ENCODE results near the gene LIG3.
"Not testable (repeated sequence)": the region's sequence is repeated elsewhere in the genome, so short reads cannot be mapped to it uniquely, and the experiment has no call there.

LIG3 gene

GRCh38 chr17:35045458-35045979, 65.2 kb downstream of the LIG3 start:
- not testable (repeated sequence) for DNase-seq

GRCh38 chr17:35046245-35046644, 65.9 kb downstream of the LIG3 start:
- DNase-seq, result no peak

GRCh38 chr17:35046740-35047283, 66.5 kb downstream of the LIG3 start:
- peak; percentile 13 to 86 (median 40) for DNase-seq

DNA sequence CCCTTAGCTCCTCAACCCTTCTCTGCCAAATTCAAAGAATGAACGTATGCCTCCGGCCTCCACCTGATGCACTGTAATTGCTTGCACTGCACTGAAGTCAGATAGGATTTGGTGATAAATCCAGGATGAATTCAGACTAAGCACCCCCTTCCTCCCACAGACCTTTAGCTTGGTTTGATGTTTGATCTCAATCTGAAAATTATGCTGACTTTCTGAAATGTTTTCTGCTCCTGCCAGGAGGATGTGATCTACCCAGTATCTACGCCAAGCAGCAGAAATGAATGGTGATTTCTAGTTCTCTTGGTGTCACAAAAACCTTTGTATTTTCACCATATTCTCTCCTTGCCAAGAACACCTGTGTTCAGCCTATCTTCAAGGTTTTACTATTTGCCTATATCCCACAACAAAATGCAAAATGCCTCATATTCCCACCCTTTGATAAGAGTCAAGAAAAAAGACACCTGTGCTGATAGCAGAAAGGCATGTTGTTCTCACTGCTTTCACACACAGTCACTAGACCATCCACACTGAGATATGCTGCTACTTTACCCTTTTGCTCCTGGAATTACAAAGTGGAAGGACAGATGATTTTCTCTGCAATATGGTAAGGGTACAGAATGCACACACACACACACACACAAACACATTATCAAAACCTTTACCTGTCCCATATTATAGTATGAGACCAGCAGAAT, 68.5 kb downstream of the LIG3 start:
- DNase-seq, result no peak

DNA sequence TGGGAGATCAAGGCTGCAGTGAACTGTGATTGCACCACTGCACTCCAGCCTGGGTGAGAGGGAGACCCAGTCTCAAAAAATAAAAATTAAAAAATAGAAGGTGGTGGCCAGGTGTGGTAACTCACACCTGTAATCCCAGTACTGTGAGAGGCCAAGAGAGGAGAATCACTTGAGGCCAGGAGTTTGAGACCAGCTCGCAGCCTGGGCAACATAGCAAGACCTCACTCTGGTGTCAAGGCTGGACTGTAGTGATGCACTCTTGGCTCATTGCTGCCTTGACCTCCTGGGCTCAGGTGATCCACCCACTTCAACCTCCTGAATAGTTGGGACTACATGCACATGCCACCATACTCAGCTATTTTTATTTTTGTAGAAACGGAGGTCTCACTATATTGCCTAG, 69.9 kb downstream of the LIG3 start:
- no peak for DNase-seq

DNA sequence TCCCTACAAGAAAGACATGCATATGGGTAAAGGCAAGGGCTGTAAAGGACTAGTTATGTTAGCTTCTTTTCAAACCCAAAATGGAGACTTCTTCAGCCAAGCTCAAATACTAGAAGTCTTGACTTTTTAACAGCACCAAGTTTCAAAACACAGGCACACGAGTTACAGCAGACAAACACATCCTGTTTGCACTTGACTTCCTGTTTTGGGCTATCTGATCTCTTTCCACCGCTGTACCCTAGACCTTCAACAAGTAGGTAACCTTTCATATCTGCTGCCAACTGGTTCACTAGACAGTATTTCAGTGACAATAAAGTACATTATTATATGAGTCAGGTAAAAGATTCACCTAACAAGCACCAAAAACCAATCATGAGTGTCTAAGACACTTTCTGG, 70.9 kb downstream of the LIG3 start:
- peak; percentile 8 to 87 (median 37) for DNase-seq

DNA sequence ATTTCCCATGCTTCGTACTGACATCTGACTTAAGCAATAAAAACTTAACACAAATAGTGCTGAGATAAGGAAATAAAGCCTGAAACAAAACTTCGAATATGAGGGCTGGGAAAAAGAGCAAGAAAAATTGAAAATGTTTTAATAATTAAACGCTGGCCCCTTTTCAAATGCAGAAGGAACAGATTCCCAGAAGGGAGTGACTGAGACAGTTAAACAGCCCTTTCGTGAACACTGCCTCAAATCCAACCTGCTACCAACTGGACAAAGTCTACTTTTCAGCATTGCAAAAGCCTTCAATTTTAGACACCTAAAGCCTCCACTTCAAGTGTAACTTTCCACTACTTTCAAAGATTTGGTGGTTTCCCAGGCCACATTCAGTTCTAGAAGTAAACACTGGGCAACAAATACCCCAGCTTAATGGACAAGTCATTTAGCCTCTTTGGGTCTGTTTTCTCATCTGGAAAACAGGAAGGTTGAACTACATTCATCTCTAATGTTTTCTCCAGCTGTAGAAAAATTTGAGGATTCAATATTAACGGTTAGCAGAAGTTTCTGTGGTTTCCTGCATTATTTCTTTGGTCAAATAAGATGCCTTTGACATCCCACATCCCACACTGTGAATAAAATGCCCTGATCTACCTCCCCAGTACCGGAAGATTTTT, 71.4 kb downstream of the LIG3 start:
- peak in 1 of 5 donors; percentile 49 for DNase-seq

DNA sequence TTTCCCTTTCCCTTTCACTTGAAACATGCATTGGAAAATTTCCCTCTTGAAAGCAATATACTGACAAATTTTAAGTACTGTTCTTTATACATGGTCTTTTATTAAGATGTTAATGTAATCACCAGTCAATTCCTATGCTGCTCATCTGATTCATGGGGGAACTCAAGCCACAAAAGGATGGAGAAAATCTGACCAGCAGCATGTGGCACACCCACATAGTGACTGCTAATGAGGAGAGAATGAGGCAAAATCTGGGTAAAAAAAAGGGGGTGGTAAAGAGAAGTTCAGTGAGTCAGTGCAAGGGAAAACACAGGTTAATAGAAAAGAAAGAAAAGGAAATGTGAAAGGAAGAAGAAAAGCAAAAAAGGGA, 71.9 kb downstream of the LIG3 start:
- no peak for DNase-seq

GRCh38 chr17:35052780-35053179, 72.5 kb downstream of the LIG3 start:
- DNase-seq, result no peak

DNA sequence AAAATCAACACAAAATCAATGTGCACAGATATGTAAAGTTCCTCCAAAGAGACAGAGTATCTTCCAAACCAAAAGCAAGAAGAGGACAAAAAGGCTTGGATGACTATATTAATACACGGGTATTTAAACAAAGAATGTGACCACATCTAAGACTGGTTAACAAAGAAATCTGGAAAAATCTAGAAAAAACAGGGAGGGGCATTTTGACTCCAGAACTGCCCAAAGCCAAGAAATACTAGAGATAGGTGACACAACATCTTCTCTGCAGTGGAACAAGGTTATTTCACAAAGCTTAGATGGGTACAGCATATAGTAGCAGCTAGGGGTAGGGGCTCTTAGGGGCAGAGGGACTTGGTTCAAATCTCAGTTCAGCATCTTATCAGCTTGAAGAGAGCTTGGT, 72.9 kb downstream of the LIG3 start:
- DNase-seq, result no peak

DNA sequence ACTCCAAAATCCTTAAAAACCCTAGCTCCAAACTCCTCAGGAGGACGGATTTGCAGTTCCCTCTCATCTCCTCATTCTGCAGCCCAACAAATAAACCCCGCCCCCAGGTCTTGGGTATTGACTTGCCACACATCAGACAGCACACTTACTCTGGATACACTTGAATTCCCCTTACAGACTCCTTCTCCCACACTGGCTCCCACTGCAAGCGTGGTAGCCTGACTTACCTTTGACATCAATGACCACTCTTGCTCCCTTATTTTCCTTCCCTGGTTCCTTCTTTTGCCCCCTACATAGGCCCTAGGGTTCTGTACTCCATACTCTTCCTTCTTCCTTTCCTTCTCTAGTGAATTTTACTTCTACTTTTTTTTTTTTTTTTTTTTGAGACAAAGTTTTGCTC, 75.7 kb downstream of the LIG3 start:
- DNase-seq, result no peak

- no peak for DNase-seq
These were observed 77.1 kb downstream of the LIG3 start for GRCh38 chr17:35057332-35057915.

Data from T-helper 1 cell (primary cell).